ENCODE results near the gene FGF8. TPM values are rescaled to one million over a fixed set of nuclear protein-coding genes. Genes with fewer than 3 reads are reported as not detected.

The FGF8 gene
- total and polyA plus RNA-seq, 2 of the 13 experiments (the other 11 are each of a cell fraction or from before 2014, with no cell fraction given): not detected

DNA sequence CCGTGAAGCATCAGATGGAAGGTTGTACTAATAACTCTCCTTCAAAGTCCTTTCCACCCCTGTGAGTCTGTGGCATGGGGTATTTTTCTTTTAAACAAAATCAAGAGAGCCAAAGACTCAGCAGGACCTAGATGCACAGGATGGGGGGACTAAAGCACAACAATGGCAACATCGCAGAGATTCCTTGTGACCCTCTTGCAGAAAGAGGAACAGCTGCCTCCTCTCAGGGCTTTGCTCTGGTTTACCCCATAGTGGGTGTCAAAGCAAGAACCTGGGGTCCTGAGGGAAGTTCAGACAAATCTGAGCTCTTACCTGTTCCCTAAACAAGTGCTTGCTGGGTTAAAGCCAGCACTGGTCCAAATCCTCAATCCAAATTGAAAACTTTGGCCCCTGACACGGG is 39.2 kb downstream of the FGF8 start:
- no peak for DNase-seq (ENCODE audit: low spot score)
- no peaks in the 10 kb centered on the region for H3K9me3 ChIP-seq (ENCODE audit: low read length)
- H3K4me3 ChIP-seq (replicated peaks in 1 of 3; ENCODE audit: insufficient read depth in 1 of 3, low read depth in 2 of 3, low read length in 3 of 3): no peak overlapping the region
- H3K27ac ChIP-seq (ENCODE audit: extremely low read length, insufficient read depth, low read length): no peak overlapping the region
- ATAC-seq: no peak
- no peaks in the 10 kb centered on the region for H3K36me3 ChIP-seq (replicated peaks in 1 of 2; ENCODE audit: control insufficient read depth in 1 of 2, insufficient read depth in 2 of 2, low read length in 2 of 2)
- TF ChIP-seq ETV5 (CRISPR knock-in tag; IDR thresholded peaks at IDR 0.05; ENCODE audit: borderline replicate concordance): no peak
- no peak for TF ChIP-seq ZNF30 (CRISPR knock-in tag; IDR thresholded peaks at IDR 0.05)
- TF ChIP-seq, protein P1, sequence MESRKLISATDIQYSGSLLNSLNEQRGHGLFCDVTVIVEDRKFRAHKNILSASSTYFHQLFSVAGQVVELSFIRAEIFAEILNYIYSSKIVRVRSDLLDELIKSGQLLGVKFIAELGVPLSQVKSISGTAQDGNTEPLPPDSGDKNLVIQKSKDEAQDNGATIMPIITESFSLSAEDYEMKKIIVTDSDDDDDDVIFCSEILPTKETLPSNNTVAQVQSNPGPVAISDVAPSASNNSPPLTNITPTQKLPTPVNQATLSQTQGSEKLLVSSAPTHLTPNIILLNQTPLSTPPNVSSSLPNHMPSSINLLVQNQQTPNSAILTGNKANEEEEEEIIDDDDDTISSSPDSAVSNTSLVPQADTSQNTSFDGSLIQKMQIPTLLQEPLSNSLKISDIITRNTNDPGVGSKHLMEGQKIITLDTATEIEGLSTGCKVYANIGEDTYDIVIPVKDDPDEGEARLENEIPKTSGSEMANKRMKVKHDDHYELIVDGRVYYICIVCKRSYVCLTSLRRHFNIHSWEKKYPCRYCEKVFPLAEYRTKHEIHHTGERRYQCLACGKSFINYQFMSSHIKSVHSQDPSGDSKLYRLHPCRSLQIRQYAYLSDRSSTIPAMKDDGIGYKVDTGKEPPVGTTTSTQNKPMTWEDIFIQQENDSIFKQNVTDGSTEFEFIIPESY (CRISPR knock-in tag; IDR thresholded peaks at IDR 0.05): no peak
- TF ChIP-seq CHD2 (IDR thresholded peaks at IDR 0.05; ENCODE audit: low read depth, low read length): no peak
- TF ChIP-seq, protein P2, sequence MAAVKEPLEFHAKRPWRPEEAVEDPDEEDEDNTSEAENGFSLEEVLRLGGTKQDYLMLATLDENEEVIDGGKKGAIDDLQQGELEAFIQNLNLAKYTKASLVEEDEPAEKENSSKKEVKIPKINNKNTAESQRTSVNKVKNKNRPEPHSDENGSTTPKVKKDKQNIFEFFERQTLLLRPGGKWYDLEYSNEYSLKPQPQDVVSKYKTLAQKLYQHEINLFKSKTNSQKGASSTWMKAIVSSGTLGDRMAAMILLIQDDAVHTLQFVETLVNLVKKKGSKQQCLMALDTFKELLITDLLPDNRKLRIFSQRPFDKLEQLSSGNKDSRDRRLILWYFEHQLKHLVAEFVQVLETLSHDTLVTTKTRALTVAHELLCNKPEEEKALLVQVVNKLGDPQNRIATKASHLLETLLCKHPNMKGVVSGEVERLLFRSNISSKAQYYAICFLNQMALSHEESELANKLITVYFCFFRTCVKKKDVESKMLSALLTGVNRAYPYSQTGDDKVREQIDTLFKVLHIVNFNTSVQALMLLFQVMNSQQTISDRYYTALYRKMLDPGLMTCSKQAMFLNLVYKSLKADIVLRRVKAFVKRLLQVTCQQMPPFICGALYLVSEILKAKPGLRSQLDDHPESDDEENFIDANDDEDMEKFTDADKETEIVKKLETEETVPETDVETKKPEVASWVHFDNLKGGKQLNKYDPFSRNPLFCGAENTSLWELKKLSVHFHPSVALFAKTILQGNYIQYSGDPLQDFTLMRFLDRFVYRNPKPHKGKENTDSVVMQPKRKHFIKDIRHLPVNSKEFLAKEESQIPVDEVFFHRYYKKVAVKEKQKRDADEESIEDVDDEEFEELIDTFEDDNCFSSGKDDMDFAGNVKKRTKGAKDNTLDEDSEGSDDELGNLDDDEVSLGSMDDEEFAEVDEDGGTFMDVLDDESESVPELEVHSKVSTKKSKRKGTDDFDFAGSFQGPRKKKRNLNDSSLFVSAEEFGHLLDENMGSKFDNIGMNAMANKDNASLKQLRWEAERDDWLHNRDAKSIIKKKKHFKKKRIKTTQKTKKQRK (IDR thresholded peaks at IDR 0.05; ENCODE audit: low read length): no peak
- no peak for TF ChIP-seq RFX1 (IDR thresholded peaks at IDR 0.05)
- TF ChIP-seq, protein P3, sequence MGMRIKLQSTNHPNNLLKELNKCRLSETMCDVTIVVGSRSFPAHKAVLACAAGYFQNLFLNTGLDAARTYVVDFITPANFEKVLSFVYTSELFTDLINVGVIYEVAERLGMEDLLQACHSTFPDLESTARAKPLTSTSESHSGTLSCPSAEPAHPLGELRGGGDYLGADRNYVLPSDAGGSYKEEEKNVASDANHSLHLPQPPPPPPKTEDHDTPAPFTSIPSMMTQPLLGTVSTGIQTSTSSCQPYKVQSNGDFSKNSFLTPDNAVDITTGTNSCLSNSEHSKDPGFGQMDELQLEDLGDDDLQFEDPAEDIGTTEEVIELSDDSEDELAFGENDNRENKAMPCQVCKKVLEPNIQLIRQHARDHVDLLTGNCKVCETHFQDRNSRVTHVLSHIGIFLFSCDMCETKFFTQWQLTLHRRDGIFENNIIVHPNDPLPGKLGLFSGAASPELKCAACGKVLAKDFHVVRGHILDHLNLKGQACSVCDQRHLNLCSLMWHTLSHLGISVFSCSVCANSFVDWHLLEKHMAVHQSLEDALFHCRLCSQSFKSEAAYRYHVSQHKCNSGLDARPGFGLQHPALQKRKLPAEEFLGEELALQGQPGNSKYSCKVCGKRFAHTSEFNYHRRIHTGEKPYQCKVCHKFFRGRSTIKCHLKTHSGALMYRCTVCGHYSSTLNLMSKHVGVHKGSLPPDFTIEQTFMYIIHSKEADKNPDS (CRISPR knock-in tag; IDR thresholded peaks at IDR 0.05): no peak
- no peak overlapping the region for H3K4me2 ChIP-seq (ENCODE audit: low read depth, low read length)
- CTCF ChIA-PET (ENCODE audit: low intra/inter-chr PET ratio, low total read pairs): no interaction called here
- POLR2A ChIA-PET: no interaction called here
- no peak overlapping the region for H2AFZ ChIP-seq (ENCODE audit: low read length)
- no peak overlapping the region for H3K9ac ChIP-seq (ENCODE audit: insufficient read depth, low read depth, low read length)
- in situ Hi-C loops (cut with HindIII; ENCODE audit: extremely low pct_ligation_motif_present, low pct_unique_long_range_greater_than_20kb): no loop called here
- peaks cover 0 to 8% of the 10 kb centered on the region in 2 experiments; a peak in 1 of 5 replicates for H3K27me3 ChIP-seq (ENCODE audit: control insufficient read depth in 1 of 2, insufficient read depth in 2 of 2, low read length in 2 of 2)
- intact Hi-C loops (cut with micrococcal nuclease; ENCODE audit: unreplicated experiment): no loop called here
- BruUV-seq (replicated peaks): no TSS peak
- H3K4me1 ChIP-seq (ENCODE audit: insufficient read depth, low read length): no peaks in the 10 kb centered on the region
- 49% methylated on average over 3 of the region's 3 CpGs for WGBS (ENCODE audit: low lambda C conversion rate)
- no peaks in the 10 kb centered on the region for H4K20me1 ChIP-seq (ENCODE audit: insufficient read depth, low read length)
- no peak for FAIRE-seq
- no peaks in the 10 kb centered on the region for H3K79me2 ChIP-seq (ENCODE audit: insufficient read depth, low read length)
